A549 (cell line): ENCODE measurements around the gene STK33. TPM values are rescaled to one million over a fixed set of nuclear protein-coding genes. Genes with fewer than 3 reads are reported as not detected.

Experiments used
- ATAC-seq, 2 experiments: fragments of 200-7000 bp in 1 of 2; fragments of >200 bp in 1 of 2; cut with Nextera tagmentation in 1 of 2; cut with Tn5 transposase in 1 of 2; 3 replicates each; pipeline versions ENCODE4 v1.8.0 to v1.9.1; 2018 to 2020; ENCODE audit warnings: mild to moderate bottlenecking in 1 of 2, moderate library complexity in 1 of 2
- CTCF ChIA-PET: fragments of 300-600 bp; sonication (Branson Sonifier 250); formaldehyde crosslinking; extraction: SDS; loops from one replicate; lab custom pipeline; 2021; ENCODE audit warnings: antibody characterized with exemption, inconsistent platforms; lab: Yijun Ruan, JAX
- POLR2A ChIA-PET: fragments of 350-600 bp; formaldehyde crosslinking; extraction: SDS; loops from one replicate; lab custom pipeline; 2021; ENCODE audit warnings: antibody characterized with exemption, inconsistent platforms; lab: Yijun Ruan, JAX
- DNase-seq, 2 experiments: peaks; one replicate each; pipeline versions ENCODE4 v3.0.0 to v3.0.0-alpha.2; 2011 to 2016; ENCODE audit warnings: low read depth in 1 of 2, low spot score in 1 of 2
- FAIRE-seq: peaks from 2 replicates; lab custom pipeline; 2011; peaks lifted over from hg19 to GRCh38; lab: Jason Lieb, UNC
- H3K27ac ChIP-seq, 2 experiments: fragments of >200 bp; sonication (Bioruptor Twin); formaldehyde crosslinking; 3 replicates each; pipeline ENCODE4 v1.5.1; 2016 to 2017
- H3K4me1 ChIP-seq: fragments of >200 bp; sonication (Bioruptor Twin); formaldehyde crosslinking; 3 replicates; pipeline ENCODE4 v1.6.1; 2016
- H3K4me2 ChIP-seq: fragments of >200 bp; sonication (Bioruptor Twin); formaldehyde crosslinking; 3 replicates; pipeline ENCODE4 v1.6.1; 2016
- H3K4me3 ChIP-seq: fragments of >200 bp; sonication (Bioruptor Twin); formaldehyde crosslinking; 3 replicates; pipeline ENCODE4 v1.5.1; 2016
- H3K9me3 ChIP-seq: fragments of >200 bp; sonication (Bioruptor Twin); formaldehyde crosslinking; 3 replicates; pipeline ENCODE4 v1.6.1; 2016
- CBX2 ChIP-seq: fragments of 200-600 bp; sonication (generic); IDR thresholded peaks from 2 replicates; pipeline ENCODE4 v1.6.1; 2016; ENCODE audit warnings: low read depth, mild to moderate bottlenecking, borderline replicate concordance
- CTCF ChIP-seq: fragments of >200 bp; sonication (Bioruptor Twin); formaldehyde crosslinking; IDR thresholded peaks from 3 replicates; pipeline ENCODE4 v1.5.1; 2016
- EHF ChIP-seq: fragments of 250-450 bp; sonication (Bioruptor Pico); IDR thresholded peaks from 2 replicates; pipeline ENCODE4 v1.5.0; 2020; ENCODE audit warnings: mild to moderate bottlenecking
- FOSL2 ChIP-seq, 2 experiments: fragments of 450-650 bp in 1 of 2; fragments of >200 bp in 1 of 2; sonication (Bioruptor Twin) in 1 of 2; formaldehyde crosslinking; IDR thresholded peaks; 2 replicates each; pipeline versions ENCODE4 v1.5.0 to v1.6.1; 2016 to 2020; ENCODE audit warnings: mild to moderate bottlenecking in 1 of 2, moderate library complexity in 1 of 2
- HDAC2 ChIP-seq: fragments of 200-600 bp; sonication (generic); IDR thresholded peaks from 2 replicates; pipeline ENCODE4 v1.6.1; 2016
- HES2 ChIP-seq: fragments of >200 bp; sonication (Bioruptor Twin); formaldehyde crosslinking; IDR thresholded peaks from 2 replicates; pipeline ENCODE4 v1.6.1; 2016
- HOXA7 ChIP-seq: fragments of 250-450 bp; sonication (Bioruptor Pico); IDR thresholded peaks from 2 replicates; pipeline ENCODE4 v1.5.0; 2020; ENCODE audit warnings: mild to moderate bottlenecking, moderate library complexity
- JUN ChIP-seq, 2 experiments: fragments of >200 bp; sonication (Bioruptor Twin); formaldehyde crosslinking; IDR thresholded peaks; 2 replicates in 1 of 2; 3 replicates in 1 of 2; pipeline ENCODE4 v1.6.1; 2016 to 2017
- JUNB ChIP-seq: fragments of >200 bp; sonication (Bioruptor Twin); formaldehyde crosslinking; IDR thresholded peaks from 2 replicates; pipeline ENCODE4 v1.6.1; 2016
- KDM1A ChIP-seq: fragments of 200-600 bp; sonication (generic); IDR thresholded peaks from 2 replicates; pipeline ENCODE4 v1.6.1; 2016; ENCODE audit warnings: low read depth, mild to moderate bottlenecking
- MAFK ChIP-seq: fragments of 450-650 bp; IDR thresholded peaks from 2 replicates; pipeline ENCODE4 v1.6.1; 2014; ENCODE audit not compliant: partially characterized antibody
- MAZ ChIP-seq: fragments of 150-350 bp; IDR thresholded peaks from 2 replicates; pipeline ENCODE4 v1.6.1; 2014; ENCODE audit warnings: antibody characterized with exemption, low read depth, low read length, borderline replicate concordance
- NFE2L2 ChIP-seq: fragments of 150-350 bp; conservative IDR thresholded peaks from 2 replicates; pipeline ENCODE4 v1.6.1; 2014; ENCODE audit warnings: low read length
- NPAS2 ChIP-seq: fragments of 250-450 bp; sonication (Bioruptor Pico); IDR thresholded peaks from 2 replicates; pipeline ENCODE4 v1.8.0; 2022; ENCODE audit warnings: mild to moderate bottlenecking, moderate library complexity, borderline replicate concordance
- REST ChIP-seq: fragments of 200-600 bp; sonication (generic); IDR thresholded peaks from 2 replicates; pipeline ENCODE4 v1.6.1; 2016; ENCODE audit warnings: antibody characterized with exemption, mild to moderate bottlenecking, moderate library complexity
- RFX5 ChIP-seq: fragments of 450-650 bp; IDR thresholded peaks from 2 replicates; pipeline ENCODE4 v1.7.1; 2014; ENCODE audit warnings: antibody characterized with exemption, mild to moderate bottlenecking, moderate library complexity
- RNF2 ChIP-seq: fragments of 200-600 bp; sonication (generic); IDR thresholded peaks from 2 replicates; pipeline ENCODE4 v1.6.1; 2016; ENCODE audit warnings: low read depth, mild to moderate bottlenecking, antibody characterized with exemption, moderate library complexity, borderline replicate concordance
- SREBF2 ChIP-seq: fragments of 450-650 bp; IDR thresholded peaks from 2 replicates; pipeline ENCODE4 v1.6.1; 2014; ENCODE audit warnings: mild to moderate bottlenecking, moderate library complexity
- ZNF302 ChIP-seq: fragments of 250-450 bp; sonication (Bioruptor Pico); IDR thresholded peaks from 2 replicates; pipeline ENCODE4 v1.9.0; 2021; ENCODE audit warnings: inconsistent platforms, mild to moderate bottlenecking, moderate library complexity
- ZSCAN20 ChIP-seq: fragments of 250-450 bp; sonication (Bioruptor Pico); IDR thresholded peaks from 2 replicates; pipeline ENCODE4 v1.8.0; 2022; ENCODE audit warnings: mild to moderate bottlenecking, moderate library complexity
- WGBS: methylation state at CpG from one replicate; pipeline ENCODE4 v1.1.6; 2017; ENCODE audit errors: missing lambda C conversion rate; 5-methylcytosine and 5-hydroxymethylcytosine counted together
- polyA plus RNA-seq, 4 experiments: library from polyadenylated mRNA; depleted of rRNA in 3 of 4; stranded (reverse); fragments of >200 nt; fragmentation: RNase III in 1 of 4; extraction: RNeasy Plus Mini Kit Qiagen cat#74134 plus additional on column Dnase treatment in 1 of 4; gene quantifications; 2 replicates in 3 of 4; 3 replicates in 1 of 4; pipeline ENCODE4 v1.2.3, GENCODE V29; 2011 to 2017

STK33 gene
- polyA plus RNA-seq, 2 of the 4 experiments (the other 2 are of a cell fraction): 5.2 to 5.8 TPM

GRCh38 chr11:8387693-8388092, 206.3 kb downstream of the STK33 start:
- Histone ChIP-seq H3K4me2 (no peak overlapping the region), H3K27ac (no peak overlapping the region), H3K4me3 (no peak overlapping the region), H3K9me3 (no peaks in the 10 kb centered on the region), H3K4me1 (no peaks in the 10 kb centered on the region)
- POLR2A ChIA-PET: no interaction called here
- ATAC-seq (no peak), DNase-seq (no peak), FAIRE-seq (no peak)
- CTCF ChIA-PET: interaction anchor here (1.7 kb wide), 1 partner anchor 194 kb away, joined by 4 read pairs; no protein-coding TSS in a partner anchor
- WGBS: 51% methylated on average over 5 of the region's 5 CpGs
- TF ChIP-seq MAFK: peak; percentile 15
- no peak for TF ChIP-seq CBX2

- DNase-seq (no peak), FAIRE-seq (no peak), ATAC-seq (no peak)
- TF ChIP-seq NPAS2: no peak
- TF ChIP-seq JUN (IDR thresholded peaks at IDR 0.05): no peak
- TF ChIP-seq HDAC2: no peak
- no peak for TF ChIP-seq EHF
- no peak for TF ChIP-seq ZNF302 (CRISPR knock-in tag)
- TF ChIP-seq HOXA7 (CRISPR knock-in tag): no peak
- TF ChIP-seq REST: no peak
- no peak for TF ChIP-seq CTCF
- no peak for TF ChIP-seq NFE2L2
- TF ChIP-seq SREBF2: no peak
- no peak for TF ChIP-seq MAZ
- Histone ChIP-seq H3K4me1 (no peaks in the 10 kb centered on the region), H3K4me2 (no peak overlapping the region), H3K4me3 (no peak overlapping the region), H3K27ac (no peak overlapping the region), H3K9me3 (no peaks in the 10 kb centered on the region)
- POLR2A ChIA-PET: no interaction called here
- CTCF ChIA-PET: interaction anchor here (1.7 kb wide), 1 partner anchor 193 kb away, joined by 4 read pairs; no protein-coding TSS in a partner anchor
- 62% methylated on average over 7 of the region's 7 CpGs for WGBS
Observed at GRCh38 chr11:8387141-8387540, 206.9 kb downstream of the STK33 start.

GRCh38 chr11:8386134-8386864, 207.7 kb downstream of the STK33 start:
- no peak for DNase-seq
- no peak for FAIRE-seq
- Histone ChIP-seq H3K4me1 (no peaks in the 10 kb centered on the region), H3K4me3 (no peak overlapping the region), H3K4me2 (no peak overlapping the region), H3K9me3 (no peaks in the 10 kb centered on the region), H3K27ac (no peak overlapping the region)
- TF ChIP-seq NFE2L2 (no peak), KDM1A (no peak), JUN (IDR thresholded peaks at IDR 0.05) (no peak), RNF2 (no peak), NPAS2 (no peak), SREBF2 (no peak), ZSCAN20 (CRISPR knock-in tag) (no peak), REST (no peak), FOSL2 (IDR thresholded peaks at IDR 0.05) (no peak), FOSL2 (CRISPR knock-in tag; IDR thresholded peaks at IDR 0.05) (no peak), HES2 (no peak), JUNB (no peak), RFX5 (no peak)
- CTCF ChIA-PET: interaction anchor here (0.6 to 0.7 kb wide), 2 partner anchors 10 to 85 kb away, joined by 3 read pairs; no protein-coding TSS in a partner anchor
- POLR2A ChIA-PET: no interaction called here
- WGBS: 72% methylated on average over 12 of the region's 12 CpGs
- ATAC-seq: no peak
